Stimulated activated CD8-positive, alpha-beta memory T cell treated with anti-CD3 and anti-CD28 coated beads, Interleukin-12 subunit alpha, Interleukin-12 subunit beta, amount 100 ng/mL, for 4 hours (primary cell): ENCODE results near the gene MAD1L1.

Source experiments
- DNase-seq: peaks from one replicate; pipeline ENCODE4 v3.0.0-alpha.2; 2020; ENCODE audit warnings: low read depth

Gene MAD1L1

DNA sequence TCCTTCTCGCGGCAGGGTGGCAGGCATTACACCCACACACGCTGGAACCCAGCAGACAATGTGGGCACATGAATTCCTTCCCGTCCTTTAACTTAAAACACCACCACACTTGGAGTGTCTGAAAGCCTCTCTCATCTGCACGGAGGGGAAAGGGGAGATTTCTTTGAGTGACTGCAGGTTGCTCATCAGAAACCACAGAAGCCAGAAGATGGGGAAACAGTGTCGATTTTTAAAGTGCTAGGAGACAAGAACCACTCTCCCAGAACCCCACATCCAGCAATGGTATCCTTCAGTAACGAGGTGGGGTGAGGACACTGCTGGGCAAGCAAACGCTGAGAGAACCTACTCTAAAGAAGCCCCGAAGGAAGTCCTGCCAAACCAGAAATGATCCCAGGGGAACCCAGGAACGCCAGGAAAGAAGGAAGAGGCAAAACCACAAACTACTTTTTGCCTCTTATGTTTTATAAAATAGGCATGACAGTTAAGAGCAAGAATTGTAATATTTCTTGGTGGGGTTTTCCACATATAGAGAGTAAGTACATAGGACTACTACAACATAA lies 308.4 kb downstream of the MAD1L1 start:
- no peak for DNase-seq

DNA sequence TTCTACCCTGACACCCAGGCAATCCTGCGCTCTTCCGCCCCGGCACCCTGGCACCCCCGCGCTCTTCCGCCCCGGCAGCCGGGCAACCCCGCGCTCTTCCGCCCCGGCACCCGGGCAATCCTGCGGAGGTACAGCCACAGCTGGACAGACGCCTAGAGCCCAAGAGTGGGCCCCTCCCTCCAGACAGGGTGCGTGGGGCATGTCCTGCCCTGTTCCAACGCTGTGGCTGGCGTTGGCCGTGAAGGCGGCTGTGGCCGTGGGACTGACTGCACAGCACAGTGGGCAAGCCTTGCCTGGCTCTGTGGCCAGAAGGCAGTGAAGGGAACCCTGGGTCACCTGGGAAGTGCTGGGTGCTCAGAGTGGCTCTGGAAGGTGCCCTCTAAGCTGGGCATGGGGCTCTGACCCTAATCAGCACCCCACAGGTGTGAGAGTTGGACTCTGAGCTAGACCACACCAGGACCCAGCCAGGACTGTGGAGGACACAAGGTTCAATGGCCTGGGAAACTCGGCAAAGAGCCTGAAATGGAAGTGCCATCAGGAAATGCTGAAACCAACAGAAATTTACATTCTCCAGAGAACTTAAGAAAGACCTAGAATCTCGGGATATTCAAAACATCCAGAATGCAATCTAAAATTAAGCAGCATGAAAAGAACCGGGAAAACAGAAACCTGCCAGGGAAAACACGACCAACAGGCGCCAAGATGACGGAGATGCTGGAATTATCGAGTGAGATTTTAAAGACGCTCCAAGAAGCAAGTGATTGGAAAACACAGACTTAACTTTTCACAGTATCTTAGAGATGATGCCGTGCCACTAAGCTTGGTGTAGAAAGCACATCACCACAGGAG lies 309.1 kb downstream of the MAD1L1 start:
- DNase-seq, result no peak

- no peak for DNase-seq
Measured at GRCh38 chr7:1922870-1923236, 309.9 kb downstream of the MAD1L1 start.

DNA sequence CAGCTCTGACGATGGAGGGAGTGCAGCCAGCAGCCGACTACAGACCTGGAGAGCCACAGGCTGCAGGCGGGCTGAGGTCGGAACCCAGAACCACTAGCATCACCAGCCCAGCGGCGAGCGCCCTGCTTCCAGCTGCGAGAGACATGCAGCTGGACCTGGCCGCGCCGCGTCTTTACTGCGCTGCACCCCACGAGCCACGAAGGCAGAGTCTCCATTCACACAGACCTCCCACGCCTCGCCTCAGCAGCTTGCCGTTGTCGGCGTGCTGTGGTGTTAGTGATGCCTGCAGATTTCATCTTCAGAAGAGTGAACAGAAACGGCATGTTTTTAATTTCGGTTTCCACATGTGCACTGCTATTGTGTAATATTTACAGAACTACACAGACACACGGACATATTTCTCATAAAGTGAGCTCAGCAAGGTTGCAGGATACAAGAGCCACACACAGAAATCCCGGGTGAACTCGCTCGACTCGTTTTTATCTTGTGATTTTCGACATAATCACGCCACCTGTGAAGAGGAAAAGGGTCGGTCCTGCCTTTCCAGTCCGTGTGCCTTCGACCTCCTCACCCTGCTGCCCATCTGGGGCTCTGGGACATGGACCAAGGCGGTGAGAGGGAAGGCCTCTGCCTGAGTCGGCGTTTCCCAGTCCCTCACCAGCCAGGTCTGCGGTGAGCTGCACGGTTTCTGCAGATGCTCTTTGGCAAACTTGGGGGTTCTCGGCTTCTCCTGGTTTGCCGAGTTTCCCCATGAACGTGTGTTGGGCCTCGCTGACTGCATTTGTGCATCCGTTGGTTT lies 310.5 kb downstream of the MAD1L1 start:
- peak; percentile 38 for DNase-seq

- DNase-seq, result no peak
Measured at GRCh38 chr7:1920881-1921280, 311.9 kb downstream of the MAD1L1 start.

GRCh38 chr7:1920266-1920681 lies 312.5 kb downstream of the MAD1L1 start:
- DNase-seq, result no peak

GRCh38 chr7:1919539-1920265 lies 313.0 kb downstream of the MAD1L1 start:
- DNase-seq, result no peak

DNA sequence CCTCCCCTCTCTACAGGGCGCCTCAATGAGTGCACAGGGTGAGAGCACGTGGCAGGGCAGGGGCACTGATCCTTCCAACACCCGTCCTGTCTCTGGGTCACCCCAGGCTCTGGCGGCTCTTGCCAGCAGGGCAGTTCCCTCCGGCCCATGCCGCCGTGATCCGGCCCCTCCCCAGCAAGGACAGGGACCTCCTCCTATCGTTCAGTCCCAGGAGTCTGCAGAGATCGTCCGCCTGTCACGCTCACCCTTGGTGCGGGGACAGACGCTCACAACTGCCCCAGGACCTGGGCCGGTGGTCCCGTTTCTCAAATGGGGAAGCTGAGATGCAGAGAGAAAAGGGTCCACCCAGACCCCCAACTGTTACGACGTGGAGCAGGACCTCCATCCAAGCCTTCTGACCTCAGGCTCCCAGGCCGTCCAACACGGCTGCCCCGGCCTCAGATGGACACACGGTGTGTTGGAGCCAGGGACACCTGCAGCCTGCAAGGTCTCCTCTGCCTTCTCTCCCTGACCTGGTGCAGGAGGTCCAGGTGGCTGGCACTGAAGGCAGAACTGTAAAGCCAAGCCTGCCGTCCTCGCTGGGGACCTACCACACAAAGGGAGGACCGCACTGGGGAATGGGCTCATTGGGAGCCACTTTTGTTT lies 313.7 kb downstream of the MAD1L1 start:
- DNase-seq, result no peak

GRCh38 chr7:1918063-1918645 lies 314.6 kb downstream of the MAD1L1 start:
- no peak for DNase-seq

GRCh38 chr7:1917221-1918062 lies 315.3 kb downstream of the MAD1L1 start:
- no peak for DNase-seq

DNA sequence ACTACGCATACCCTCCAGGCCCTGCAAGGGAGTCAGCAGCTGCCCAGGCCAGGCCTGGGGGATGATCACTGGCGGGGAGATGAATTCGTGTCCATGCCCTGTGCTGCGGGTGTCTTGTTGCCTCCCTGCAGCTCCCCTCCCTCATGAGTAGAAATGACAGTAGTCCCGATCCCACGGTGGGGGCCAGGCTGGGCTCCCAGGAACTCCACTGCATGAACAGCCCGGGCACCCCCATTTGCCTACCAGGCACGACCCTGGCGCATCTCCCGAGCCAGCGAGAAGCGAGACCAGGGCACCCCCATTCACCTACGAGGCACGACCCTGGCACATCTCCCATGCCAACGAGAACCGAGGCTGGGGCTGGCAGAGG lies 316.2 kb downstream of the MAD1L1 start:
- no peak for DNase-seq

- no peak for DNase-seq
Measured at GRCh38 chr7:1915956-1916600, 316.7 kb downstream of the MAD1L1 start.

DNA sequence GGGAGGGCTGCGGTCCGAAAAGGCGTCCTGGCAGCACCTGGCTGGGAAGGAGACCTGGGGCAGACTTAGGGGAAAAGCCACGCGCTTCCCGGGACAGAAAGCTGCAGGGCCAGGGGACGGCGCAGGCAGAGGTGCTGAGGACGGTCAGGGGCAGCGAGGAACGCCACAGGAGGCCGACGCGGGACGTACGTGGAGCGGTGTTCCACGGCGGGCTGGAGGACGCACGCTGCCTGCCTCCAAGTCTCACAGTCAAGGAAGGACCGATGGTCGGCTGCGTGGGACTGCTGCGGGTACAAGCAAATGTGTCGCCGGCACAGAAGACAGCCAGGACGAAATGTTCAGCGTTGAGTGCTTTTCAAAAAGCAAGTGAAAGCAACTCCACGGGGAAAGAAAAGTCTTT lies 317.4 kb downstream of the MAD1L1 start:
- no peak for DNase-seq

GRCh38 chr7:1914743-1915142 lies 318.0 kb downstream of the MAD1L1 start:
- DNase-seq, result no peak

GRCh38 chr7:1914321-1914720 lies 318.4 kb downstream of the MAD1L1 start:
- no peak for DNase-seq

- no peak for DNase-seq
Measured at GRCh38 chr7:1913466-1914282, 319.1 kb downstream of the MAD1L1 start.

DNA sequence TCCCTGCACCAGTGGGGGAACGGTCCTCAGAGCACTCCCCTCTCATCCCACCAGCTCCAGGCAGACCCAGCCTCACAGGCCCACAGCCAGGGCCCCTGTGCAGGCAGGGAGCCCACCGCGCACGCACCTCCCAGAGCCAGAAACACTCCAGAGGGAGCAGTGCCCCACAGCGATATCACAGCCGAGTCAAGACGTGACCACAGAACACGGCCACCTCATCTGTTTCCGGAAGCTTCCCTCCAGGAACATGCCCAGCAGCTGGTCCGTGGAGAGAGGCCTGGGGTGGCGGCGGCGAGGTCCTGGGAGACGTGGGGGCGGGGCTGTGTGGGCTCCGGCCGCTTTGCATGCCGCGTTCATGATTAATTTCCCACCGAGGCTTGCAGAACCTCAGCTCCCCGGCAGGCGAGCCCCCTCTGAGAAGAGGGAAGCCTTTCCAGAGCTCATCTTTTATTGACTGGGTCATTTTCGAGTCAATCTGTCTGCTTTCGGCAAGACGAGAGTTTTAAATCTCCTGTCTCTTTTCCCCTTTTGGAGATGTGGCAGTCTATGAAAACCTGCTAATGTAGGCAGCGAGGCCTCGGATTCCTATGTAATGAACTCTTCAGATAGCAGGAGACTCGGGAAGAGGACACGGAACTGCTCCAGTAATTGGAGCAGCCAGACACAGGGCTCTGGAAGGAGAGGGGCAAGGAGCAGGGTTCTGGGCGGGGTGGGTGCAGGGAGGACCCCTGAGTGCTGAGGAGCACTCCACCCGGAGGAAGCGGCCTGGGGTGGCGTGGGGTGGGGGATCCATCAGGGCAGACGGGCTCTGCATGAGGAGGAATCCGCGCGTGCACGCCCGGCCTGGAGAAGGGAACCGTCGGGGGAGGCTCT lies 319.9 kb downstream of the MAD1L1 start:
- DNase-seq, result no peak

DNA sequence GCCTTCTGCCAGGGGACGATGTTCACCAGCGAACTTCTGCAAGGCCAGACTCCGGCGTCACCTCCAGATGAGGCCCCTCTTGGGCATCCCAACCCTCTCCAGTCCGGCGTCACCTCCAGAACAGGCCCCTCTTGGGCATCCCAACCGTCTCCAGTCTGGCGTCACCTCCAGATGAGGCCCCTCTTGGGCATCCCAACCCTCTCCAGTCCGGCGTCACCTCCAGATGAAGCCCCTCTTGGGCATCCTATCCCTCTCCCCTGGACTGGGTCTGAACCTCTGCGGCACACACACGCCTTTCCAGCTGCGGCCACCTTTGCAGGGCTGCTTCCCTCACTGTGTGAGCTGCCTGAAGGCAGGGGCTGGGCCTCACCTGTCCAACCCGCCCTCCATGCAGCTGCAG lies 321.2 kb downstream of the MAD1L1 start:
- no peak for DNase-seq
